Endothelial cell of umbilical vein (primary cell): ENCODE data around the gene C17orf78. TPM values are rescaled to one million over a fixed set of nuclear protein-coding genes. Genes with fewer than 3 reads are reported as not detected.

ENCODE experiments used
- BruUV-seq: library from RNA; stranded (reverse); fragments of 400-500 nt; replicated peaks from 2 replicates; lab custom pipeline; 2021; lab: Mats Ljungman, UMichigan
- CTCF ChIA-PET: fragments of 300-600, 350-600 bp; sonication (Branson Sonifier 250); formaldehyde crosslinking; loops from one replicate; lab custom pipeline; 2021; ENCODE audit warnings: antibody characterized with exemption, inconsistent platforms; lab: Charles Lee
- POLR2A ChIA-PET: fragments of 300-600, 350-600 bp; sonication (Branson Sonifier 250); formaldehyde crosslinking; loops from one replicate; lab custom pipeline; 2021; ENCODE audit warnings: antibody characterized with exemption, inconsistent platforms; lab: Charles Lee
- DNase-seq: peaks from one replicate; pipeline ENCODE4 v3.0.0-alpha.2; 2011; ENCODE audit warnings: low read depth, low spot score
- FAIRE-seq: peaks from 2 replicates; lab custom pipeline; 2011; peaks lifted over from hg19 to GRCh38; lab: Jason Lieb, UNC
- H2AFZ ChIP-seq: 2 replicates; pipeline ENCODE4 v1.6.0; 2012; ENCODE audit warnings: low read depth, low read length, control low read depth, inconsistent platforms
- H3K27ac ChIP-seq: 2 replicates; pipeline ENCODE4 v1.5.1; 2011; ENCODE audit warnings: low read depth, mild to moderate bottlenecking, control low read depth, low read length, moderate library complexity; ENCODE audit not compliant: insufficient read depth
- H3K27me3 ChIP-seq, 2 experiments: 2 replicates each; pipeline versions ENCODE4 v1.6.0 to v1.6.1; 2011; ENCODE audit warnings: low read length in 2 of 2, mixed read lengths in 1 of 2; ENCODE audit not compliant: control insufficient read depth in 2 of 2, insufficient read depth in 2 of 2
- H3K36me3 ChIP-seq, 2 experiments: 2 replicates in 1 of 2; 3 replicates in 1 of 2; pipeline ENCODE4 v1.5.1; 2011; ENCODE audit warnings: low read length in 2 of 2, mild to moderate bottlenecking in 1 of 2, moderate library complexity in 1 of 2; ENCODE audit not compliant: control insufficient read depth in 2 of 2, insufficient read depth in 2 of 2; ENCODE audit errors: extremely low read depth in 1 of 2
- H3K4me1 ChIP-seq: 3 replicates; pipeline ENCODE4 v1.5.1; 2011; ENCODE audit warnings: mild to moderate bottlenecking, low read length; ENCODE audit not compliant: control insufficient read depth, insufficient read depth; ENCODE audit errors: extremely low read depth
- H3K4me2 ChIP-seq: 2 replicates; pipeline ENCODE4 v1.6.1; 2011; ENCODE audit warnings: low read length, control low read depth, mixed read lengths; ENCODE audit not compliant: insufficient read depth
- H3K4me3 ChIP-seq, 3 experiments: fragments of 200-600 bp in 1 of 3; sonication (generic), shearing (Covaris generic) in 1 of 3; replicated peaks in 1 of 3; 2 replicates each; pipeline ENCODE4 v1.5.1; 2011 to 2016; ENCODE audit warnings: control low read depth in 3 of 3, low read length in 3 of 3, mild to moderate bottlenecking in 2 of 3, inconsistent platforms in 1 of 3, low read depth in 1 of 3, moderate library complexity in 1 of 3; ENCODE audit not compliant: insufficient read depth in 1 of 3
- H3K79me2 ChIP-seq: 2 replicates; pipeline ENCODE4 v1.6.0; 2012; ENCODE audit warnings: low read length, inconsistent platforms; ENCODE audit not compliant: control insufficient read depth, insufficient read depth
- H3K9ac ChIP-seq: replicated peaks from 2 replicates; pipeline ENCODE3; 2011; ENCODE audit warnings: low read length, control low read depth; ENCODE audit not compliant: insufficient read depth; ENCODE audit errors: extremely low read depth
- H3K9me1 ChIP-seq: replicated peaks from 3 replicates; pipeline ENCODE4 v1.6.0; 2011; ENCODE audit warnings: mild to moderate bottlenecking, low read length; ENCODE audit not compliant: control insufficient read depth, insufficient read depth; ENCODE audit errors: extremely low read depth
- H3K9me3 ChIP-seq: replicated peaks from 2 replicates; pipeline ENCODE4 v1.5.1; 2012; ENCODE audit warnings: low read length, inconsistent platforms; ENCODE audit not compliant: control insufficient read depth, insufficient read depth
- H4K20me1 ChIP-seq: replicated peaks from 2 replicates; pipeline ENCODE3; 2011; ENCODE audit warnings: mild to moderate bottlenecking, low read length; ENCODE audit not compliant: control insufficient read depth, insufficient read depth; ENCODE audit errors: extremely low read depth
- CTCF ChIP-seq, 2 donors: IDR thresholded peaks; 1 replicate in 1 of 2; 2 replicates in 1 of 2; pipeline ENCODE4 v1.5.1; 2011; ENCODE audit warnings: low read length in 2 of 2, mild to moderate bottlenecking in 2 of 2, moderate library complexity in 2 of 2, control low read depth in 1 of 2, inconsistent platforms in 1 of 2, low read depth in 1 of 2; ENCODE audit not compliant: insufficient read depth in 1 of 2; ENCODE audit errors: extremely low read depth in 1 of 2
- EZH2 ChIP-seq: IDR thresholded peaks from 2 replicates; pipeline ENCODE4 v1.6.1; 2012; ENCODE audit warnings: borderline replicate concordance, low read depth, mild to moderate bottlenecking, moderate library complexity, low read length, inconsistent platforms; ENCODE audit not compliant: severe bottlenecking
- FOS ChIP-seq: IDR thresholded peaks from 2 replicates; pipeline ENCODE4 v1.6.1; 2011; ENCODE audit warnings: mild to moderate bottlenecking, low read length, moderate library complexity, borderline replicate concordance; ENCODE audit not compliant: insufficient read depth
- GATA2 ChIP-seq: IDR thresholded peaks from 2 replicates; pipeline ENCODE4 v1.7.0; 2011; ENCODE audit warnings: low read depth, mild to moderate bottlenecking, moderate library complexity, mixed read lengths, low read length; ENCODE audit not compliant: insufficient read length, insufficient read depth
- JUN ChIP-seq: IDR thresholded peaks from 2 replicates; pipeline ENCODE4 v1.6.1; 2011; ENCODE audit warnings: borderline replicate concordance, low read depth; ENCODE audit not compliant: insufficient read length, insufficient read depth
- MYC ChIP-seq: IDR thresholded peaks from one replicate; pipeline ENCODE4 v1.6.1; 2011; ENCODE audit warnings: mild to moderate bottlenecking, low read depth, low read length
- POLR2A ChIP-seq: IDR thresholded peaks from 2 replicates; pipeline ENCODE4 v1.6.1; 2012; ENCODE audit warnings: low read depth, mild to moderate bottlenecking, control low read depth, low read length
- POLR2AphosphoS5 ChIP-seq: IDR thresholded peaks from 2 replicates; pipeline ENCODE4 v1.6.1; 2012; ENCODE audit warnings: low read depth, mild to moderate bottlenecking, control low read depth, low read length, moderate library complexity; ENCODE audit not compliant: insufficient read depth
- dilution Hi-C: fragments of 300-500 bp; cut with MboI; formaldehyde crosslinking; loops from one replicate; pipeline ENCODE4 v1.15.0; 2019; ENCODE audit warnings: low sequenced_read_pairs; ENCODE audit not compliant: extremely low pct_ligation_motif_present
- intact Hi-C: fragments of 100-400 bp; cut with micrococcal nuclease; formaldehyde crosslinking; loops from one replicate; pipeline ENCODE4 v1.10.0; 2022
- polyA plus RNA-seq, 4 experiments: library from polyadenylated mRNA; depleted of rRNA in 3 of 4; stranded (reverse) in 3 of 4; unstranded in 1 of 4; fragments of >200 nt; gene quantifications; 2 replicates each; pipeline versions ENCODE4 v1.2.1 to v1.2.3, GENCODE V29; 2011 to 2012; ENCODE audit warnings: missing spikeins in 1 of 4
- total RNA-seq: library from RNA; stranded (reverse); gene quantifications from 2 replicates; pipeline ENCODE4 v1.2.3, GENCODE V29; 2021
- TF ChIP-seq, protein P1 (sequence below): IDR thresholded peaks from 2 replicates; pipeline ENCODE4 v1.6.1; 2011; ENCODE audit not compliant: insufficient read depth, insufficient read length

The C17orf78 gene
- total and polyA plus RNA-seq, 2 donors (not counting 3 experiments of a cell fraction or from before 2014, with no cell fraction given), result not detected

- Histone ChIP-seq H3K9me3 (no peaks in the 10 kb centered on the region), H3K27ac (no peak overlapping the region), H2AFZ (no peak overlapping the region), H4K20me1 (no peaks in the 10 kb centered on the region), H3K27me3 (no peaks in the 10 kb centered on the region), H3K9ac (no peak overlapping the region), H3K4me3 (no peak overlapping the region), H3K4me1 (peaks cover 5% of the 10 kb centered on the region), H3K36me3 (no peaks in the 10 kb centered on the region), H3K9me1 (no peaks in the 10 kb centered on the region), H3K79me2 (no peaks in the 10 kb centered on the region), H3K4me2 (no peak overlapping the region)
- TF ChIP-seq, protein P1, sequence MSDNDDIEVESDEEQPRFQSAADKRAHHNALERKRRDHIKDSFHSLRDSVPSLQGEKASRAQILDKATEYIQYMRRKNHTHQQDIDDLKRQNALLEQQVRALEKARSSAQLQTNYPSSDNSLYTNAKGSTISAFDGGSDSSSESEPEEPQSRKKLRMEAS, result no peak
- no peak for TF ChIP-seq EZH2
- no peak for TF ChIP-seq CTCF (IDR thresholded peaks at IDR 0.05; ENCODE audit: extremely low read depth in 1 of 2, insufficient read depth in 1 of 2, low read depth in 1 of 2, low read length in 2 of 2)
- TF ChIP-seq POLR2AphosphoS5, result no peak
- no peak for TF ChIP-seq POLR2A
- TF ChIP-seq MYC, result no peak
- TF ChIP-seq FOS, result no peak
- no peak for TF ChIP-seq GATA2
- TF ChIP-seq JUN, result no peak
- dilution Hi-C loops, result no loop called here
- ChIA-PET CTCF (interaction anchor here (12.2 kb wide), 1 partner anchor 15 kb away, joined by 123 read pairs; the partner anchor contains the start of gene C17orf78), POLR2A (no interaction called here)
- BruUV-seq, result no TSS peak
- DNase-seq (no peak), FAIRE-seq (no peak)
- intact Hi-C loops, result no loop called here
These were observed 13.4 kb downstream of the C17orf78 start for GRCh38 chr17:37389160-37389559.
